ENCODE measurements around the gene STAT5A. TPM values are rescaled to one million over a fixed set of nuclear protein-coding genes. Genes with fewer than 3 reads are reported as not detected.

The STAT5A gene
- 4.7 to 7.6 TPM (median 5.6 TPM) in 5 replicates for total RNA-seq (2022; extraction: Qiagen RNA extraction; ENCODE audit: low read depth)

DNA sequence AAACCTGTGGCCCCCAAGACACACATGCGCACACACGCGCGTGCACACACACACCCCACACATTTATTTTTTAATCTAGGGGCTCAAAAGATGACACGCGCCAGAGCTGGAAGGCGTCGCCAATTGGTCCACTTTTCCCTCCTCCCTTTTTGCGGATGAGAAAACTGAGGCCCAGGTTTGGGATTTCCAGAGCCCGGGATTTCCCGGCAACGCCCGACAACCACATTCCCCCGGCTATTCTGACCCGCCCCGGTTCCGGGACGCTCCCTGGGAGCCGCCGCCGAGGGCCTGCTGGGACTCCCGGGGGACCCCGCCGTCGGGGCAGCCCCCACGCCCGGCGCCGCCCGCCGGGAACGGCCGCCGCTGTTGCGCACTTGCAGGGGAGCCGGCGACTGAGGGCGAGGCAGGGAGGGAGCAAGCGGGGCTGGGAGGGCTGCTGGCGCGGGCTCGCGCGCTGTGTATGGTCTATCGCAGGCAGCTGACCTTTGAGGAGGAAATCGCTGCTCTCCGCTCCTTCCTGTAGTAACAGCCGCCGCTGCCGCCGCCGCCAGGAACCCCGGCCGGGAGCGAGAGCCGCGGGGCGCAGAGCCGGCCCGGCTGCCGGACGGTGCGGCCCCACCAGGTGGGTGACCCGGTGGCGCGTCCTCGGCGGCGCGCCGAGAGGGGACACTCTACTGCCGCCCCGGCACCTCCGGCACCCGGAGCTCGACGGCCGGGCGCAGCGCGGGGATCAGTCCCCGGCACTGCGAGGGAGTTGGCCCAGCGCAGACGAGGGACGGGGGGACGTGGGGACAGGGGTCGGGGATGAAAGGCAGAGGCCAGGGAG is at the start of gene STAT5A:
Gene STAT5A, plus strand, starts transcription at position 522 of the 826 bp plus-strand sequence. CDS start 914 bp downstream, outside the sequence.

GRCh38 chr17:42276359-42276608 is 12.0 kb upstream of the STAT5A start, which contains the start of gene STAT5B:
Gene STAT5B, minus strand, starts transcription at chr17:42276391. Its CDS starts 44,264 bp downstream, at chr17:42232127.

Other genes with a start within 250 kb of the STAT5A start
- 0.59 to 0.90 TPM (median 0.74 TPM) in 5 replicates for gene C17orf113, start 237.9 kb upstream of the STAT5A start, total RNA-seq (2022; extraction: Qiagen RNA extraction; ENCODE audit: low read depth)
- 0.19 to 0.51 TPM (median 0.27 TPM) in 5 replicates for gene ZNF385C, start 190.0 kb upstream of the STAT5A start, total RNA-seq (2022; extraction: Qiagen RNA extraction; ENCODE audit: low read depth)
- gene DHX58, start 175.8 kb upstream of the STAT5A start, total RNA-seq (2022; extraction: Qiagen RNA extraction; ENCODE audit: low read depth) = 0.31 to 0.62 TPM (median 0.50 TPM) in 5 replicates
- gene KAT2A, start 167.1 kb upstream of the STAT5A start, total RNA-seq (2022; extraction: Qiagen RNA extraction; ENCODE audit: low read depth) = 34.9 to 53.3 TPM (median 48.7 TPM) in 5 replicates
- gene HSPB9, start 165.7 kb upstream of the STAT5A start, total RNA-seq (2022; extraction: Qiagen RNA extraction; ENCODE audit: low read depth) = not detected in 5 replicates
- gene RAB5C, start 133.5 kb upstream of the STAT5A start, total RNA-seq (2022; extraction: Qiagen RNA extraction; ENCODE audit: low read depth) = 222 to 281 TPM (median 259 TPM) in 5 replicates
- gene KCNH4, start 107.4 kb upstream of the STAT5A start, total RNA-seq (2022; extraction: Qiagen RNA extraction; ENCODE audit: low read depth) = 0.24 to 0.65 TPM (median 0.42 TPM) in 5 replicates
- gene HCRT, start 103.0 kb upstream of the STAT5A start, total RNA-seq (2022; extraction: Qiagen RNA extraction; ENCODE audit: low read depth) = 0.34 TPM in 1 of 5 replicates, not detected in the others
- gene GHDC, start 94.0 kb upstream of the STAT5A start, total RNA-seq (2022; extraction: Qiagen RNA extraction; ENCODE audit: low read depth) = 15.2 to 22.6 TPM (median 19.1 TPM) in 5 replicates
- gene STAT5B, start 12.1 kb upstream of the STAT5A start, total RNA-seq (2022; extraction: Qiagen RNA extraction; ENCODE audit: low read depth) = 21.0 to 28.8 TPM (median 26.4 TPM) in 5 replicates
- 75.3 to 78.0 TPM (median 76.5 TPM) in 5 replicates for gene STAT3, start 99.9 kb downstream of the STAT5A start, total RNA-seq (2022; extraction: Qiagen RNA extraction; ENCODE audit: low read depth)
- gene CAVIN1, start 134.8 kb downstream of the STAT5A start, total RNA-seq (2022; extraction: Qiagen RNA extraction; ENCODE audit: low read depth) = 414 to 491 TPM (median 479 TPM) in 5 replicates
- 35.1 to 45.6 TPM (median 43.9 TPM) in 5 replicates for gene ATP6V0A1, start 170.4 kb downstream of the STAT5A start, total RNA-seq (2022; extraction: Qiagen RNA extraction; ENCODE audit: low read depth)
- 30.6 to 51.3 TPM (median 42.9 TPM) in 5 replicates for gene NAGLU, start 247.7 kb downstream of the STAT5A start, total RNA-seq (2022; extraction: Qiagen RNA extraction; ENCODE audit: low read depth)

All from A549 treated with RU486 at 1 μM for 4 hours (cell line).